Kidney (tissue), 14 donors: Measurements from ENCODE around the gene COL8A1. TPM values are rescaled to one million over a fixed set of nuclear protein-coding genes. Genes with fewer than 3 reads are reported as not detected.

ENCODE experiments used
- DNase-seq, 5 donors: peaks; one replicate each; pipeline ENCODE4 v3.0.0-alpha.2; 2013 to 2020
- FAIRE-seq: peaks from 2 replicates; lab custom pipeline; 2012; peaks lifted over from hg19 to GRCh38; lab: Jason Lieb, UNC
- H3K27ac ChIP-seq, 2 donors: one replicate each; pipeline ENCODE4 v1.7.0; 2013; ENCODE audit warnings: low read depth in 2 of 2, low read length in 2 of 2, inconsistent platforms in 1 of 2
- H3K27me3 ChIP-seq: one replicate; pipeline ENCODE4 v1.7.1; 2013; ENCODE audit warnings: low read length, inconsistent platforms; ENCODE audit not compliant: control insufficient read depth, insufficient read depth
- H3K36me3 ChIP-seq, 3 donors: one replicate each; pipeline versions ENCODE4 v1.7.0 to v1.7.1; 2013; ENCODE audit warnings: low read length in 3 of 3, control low read depth in 1 of 3, inconsistent platforms in 1 of 3; ENCODE audit not compliant: insufficient read depth in 3 of 3, control insufficient read depth in 2 of 3
- H3K4me1 ChIP-seq, 3 donors: one replicate each; pipeline versions ENCODE4 v1.7.0 to v1.7.1; 2013; ENCODE audit warnings: low read length in 3 of 3, inconsistent platforms in 1 of 3, low read depth in 1 of 3; ENCODE audit not compliant: control insufficient read depth in 2 of 3, insufficient read depth in 2 of 3
- H3K4me3 ChIP-seq, 3 donors: one replicate each; pipeline versions ENCODE4 v1.7.0 to v1.8.1; 2013; ENCODE audit warnings: low read length in 3 of 3, control low read depth in 1 of 3, inconsistent platforms in 1 of 3
- H3K9ac ChIP-seq, 3 donors: one replicate each; pipeline versions ENCODE4 v1.7.0 to v1.7.1; 2013; ENCODE audit warnings: low read length in 3 of 3, control low read depth in 1 of 3, inconsistent platforms in 1 of 3
- H3K9me3 ChIP-seq, 3 donors: one replicate each; pipeline versions ENCODE4 v1.7.0 to v1.7.1; 2013; ENCODE audit warnings: low read length in 3 of 3, control low read depth in 1 of 3, inconsistent platforms in 1 of 3; ENCODE audit not compliant: control insufficient read depth in 2 of 3, insufficient read depth in 1 of 3
- CTCF ChIP-seq: IDR thresholded peaks from 3 replicates; pipeline ENCODE4 v1.5.1; 2012; ENCODE audit warnings: mild to moderate bottlenecking, moderate library complexity, borderline replicate concordance; ENCODE audit not compliant: insufficient read depth; ENCODE audit errors: extremely low read depth
- intact Hi-C: fragments of 100-400 bp; cut with DNase I; formaldehyde crosslinking; loops from one replicate; pipeline ENCODE4 v1.11.1; 2022
- polyA plus RNA-seq: library from polyadenylated mRNA; stranded (reverse); fragments of 350-450 nt; fragmentation: Illumina TruSeq; extraction: RNeasy Lipid Tissue Mini Kit (QIAGEN cat#74804); gene quantifications from one replicate; pipeline ENCODE4 v1.2.3, GENCODE V29; 2014; ENCODE audit warnings: low read depth, low replicate concordance; ENCODE audit not compliant: insufficient read depth
- total RNA-seq: library from RNA; stranded (reverse); fragmentation: NEBNext Ultra II Directional; extraction: Animal tissue kit (Norgen Biotek cat#: 25700); gene quantifications from one replicate; pipeline ENCODE4 v1.2.1, GENCODE V29; 2021
- donor health status: control.
- donor health status: control.
- donor health status: control.
- donor health status: control.
- donor health status: control.
- donor health status: DM: yes; HTN: yes; CAD: no.
- donor health status: Normal renal cell carcinoma (clear cell type).

Gene COL8A1
- total and polyA plus RNA-seq, 2 donors from 2014 or later: 3.6 to 24.2 TPM

GRCh38 chr3:99627062-99627826, 11.2 kb upstream of the COL8A1 start:
- no peak overlapping the region for H3K4me3 ChIP-seq
- intact Hi-C loops: no loop called here
- no peak for FAIRE-seq
- H3K9ac ChIP-seq: no peak overlapping the region
- H3K4me1 ChIP-seq: no peaks in the 10 kb centered on the region
- no peak overlapping the region for H3K27ac ChIP-seq
- DNase-seq: no peak
- H3K36me3 ChIP-seq: no peaks in the 10 kb centered on the region
- H3K27me3 ChIP-seq: no peaks in the 10 kb centered on the region
- TF ChIP-seq CTCF: no peak
- H3K9me3 ChIP-seq: no peaks in the 10 kb centered on the region

GRCh38 chr3:99630815-99631214, 7.6 kb upstream of the COL8A1 start:
- FAIRE-seq: no peak
- Histone ChIP-seq H3K9ac (no peak overlapping the region), H3K36me3 (no peaks in the 10 kb centered on the region), H3K4me3 (no peak overlapping the region), H3K27ac (no peak overlapping the region), H3K27me3 (peaks cover 5% of the 10 kb centered on the region), H3K4me1 (peaks cover 0 to 4% (median 0%) of the 10 kb centered on the region in 3 donors), H3K9me3 (no peaks in the 10 kb centered on the region)
- DNase-seq: no peak
- intact Hi-C loops: no loop called here
- no peak for TF ChIP-seq CTCF

- no peak overlapping the region for H3K9ac ChIP-seq
- no peak overlapping the region for H3K4me3 ChIP-seq
- H3K27ac ChIP-seq: no peak overlapping the region
- H3K9me3 ChIP-seq: no peaks in the 10 kb centered on the region
- no peak for FAIRE-seq
- H3K36me3 ChIP-seq: no peaks in the 10 kb centered on the region
- H3K4me1 ChIP-seq: peaks cover 2 to 8% (median 8%) of the 10 kb centered on the region in 3 donors
- intact Hi-C loops: no loop called here
- H3K27me3 ChIP-seq: peaks cover 13% of the 10 kb centered on the region
- TF ChIP-seq CTCF: no peak
- no peak for DNase-seq
Observed at GRCh38 chr3:99633887-99634558, 4.4 kb upstream of the COL8A1 start.
